ENCODE data around the gene ATP8A1. TPM values are rescaled to one million over a fixed set of nuclear protein-coding genes. Genes with fewer than 3 reads are reported as not detected.

ATP8A1 gene
- total RNA-seq, 1 experiment from 2014 or later = 0.80 TPM

DNA sequence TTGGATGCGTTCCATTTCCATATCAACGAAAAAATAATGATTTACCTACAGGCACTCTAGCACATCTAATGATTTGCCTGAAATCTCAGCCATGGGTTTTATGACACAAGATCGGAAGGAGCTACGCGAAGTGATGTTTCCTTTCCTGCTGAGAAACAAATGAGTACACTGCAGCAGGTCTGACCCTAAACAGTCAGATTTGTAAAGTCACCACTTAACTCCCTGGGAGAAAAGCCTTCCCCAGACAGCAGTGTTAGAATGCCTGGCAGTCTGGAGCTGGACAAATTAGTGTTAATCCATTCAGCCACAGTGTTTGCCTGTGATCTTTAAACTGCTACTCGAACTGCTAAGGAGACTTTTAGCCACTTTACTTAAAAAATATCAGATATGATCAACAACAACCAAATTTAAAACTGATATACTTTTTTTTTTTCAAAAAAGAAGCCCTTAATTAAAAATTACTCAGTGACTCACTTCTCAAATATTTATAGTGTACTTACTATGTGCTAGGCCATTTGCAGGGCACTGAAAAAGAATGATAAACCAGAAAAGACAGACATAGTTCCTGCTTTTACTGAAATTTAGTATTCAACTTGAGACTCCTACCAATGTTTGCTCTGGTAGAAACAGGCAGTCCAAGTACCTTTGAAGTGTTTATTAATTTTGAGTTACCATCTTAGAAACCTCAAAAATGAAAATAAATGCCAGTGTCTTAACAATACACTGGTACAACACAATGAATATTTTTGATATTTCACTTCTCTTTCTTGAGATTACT lies 155.1 kb downstream of the ATP8A1 start:
- Histone ChIP-seq H3K9me3 (ENCODE audit: control insufficient read depth, insufficient read depth, low read depth, low read length) (no peaks in the 10 kb centered on the region), H3K36me3 (ENCODE audit: control insufficient read depth, insufficient read depth, low read length) (no peaks in the 10 kb centered on the region), H3K4me1 (ENCODE audit: control insufficient read depth, insufficient read depth, low read length) (no peaks in the 10 kb centered on the region), H3K4me3 (ENCODE audit: low read depth in 2 of 2, low read length in 2 of 2) (no peak overlapping the region), H3K27me3 (ENCODE audit: control insufficient read depth, insufficient read depth, low read length) (no peaks in the 10 kb centered on the region), H3K27ac (ENCODE audit: low read length) (no peak overlapping the region)
- intact Hi-C loops (cut with micrococcal nuclease; ENCODE audit: unreplicated experiment) = no loop called here
- in situ Hi-C loops (cut with HindIII; ENCODE audit: low pct_unique_long_range_greater_than_20kb, low sequenced_read_pairs) = no loop called here
- POLR2A ChIA-PET = no interaction called here
- BruUV-seq (replicated peaks) = no TSS peak
- ATAC-seq (no peak), DNase-seq (ENCODE audit: low read depth, low spot score) (no peak)
- CTCF ChIA-PET = no interaction called here
- TF ChIP-seq TCF7L2 (IDR thresholded peaks at IDR 0.05; ENCODE audit: low read depth, low read length) (no peak), SIN3A (IDR thresholded peaks at IDR 0.05; ENCODE audit: borderline replicate concordance, insufficient read depth, low read depth, low read length) (no peak), POLR2AphosphoS5 (IDR thresholded peaks at IDR 0.05; ENCODE audit: low read depth, low read length) (no peak)
- TF ChIP-seq, protein P1, sequence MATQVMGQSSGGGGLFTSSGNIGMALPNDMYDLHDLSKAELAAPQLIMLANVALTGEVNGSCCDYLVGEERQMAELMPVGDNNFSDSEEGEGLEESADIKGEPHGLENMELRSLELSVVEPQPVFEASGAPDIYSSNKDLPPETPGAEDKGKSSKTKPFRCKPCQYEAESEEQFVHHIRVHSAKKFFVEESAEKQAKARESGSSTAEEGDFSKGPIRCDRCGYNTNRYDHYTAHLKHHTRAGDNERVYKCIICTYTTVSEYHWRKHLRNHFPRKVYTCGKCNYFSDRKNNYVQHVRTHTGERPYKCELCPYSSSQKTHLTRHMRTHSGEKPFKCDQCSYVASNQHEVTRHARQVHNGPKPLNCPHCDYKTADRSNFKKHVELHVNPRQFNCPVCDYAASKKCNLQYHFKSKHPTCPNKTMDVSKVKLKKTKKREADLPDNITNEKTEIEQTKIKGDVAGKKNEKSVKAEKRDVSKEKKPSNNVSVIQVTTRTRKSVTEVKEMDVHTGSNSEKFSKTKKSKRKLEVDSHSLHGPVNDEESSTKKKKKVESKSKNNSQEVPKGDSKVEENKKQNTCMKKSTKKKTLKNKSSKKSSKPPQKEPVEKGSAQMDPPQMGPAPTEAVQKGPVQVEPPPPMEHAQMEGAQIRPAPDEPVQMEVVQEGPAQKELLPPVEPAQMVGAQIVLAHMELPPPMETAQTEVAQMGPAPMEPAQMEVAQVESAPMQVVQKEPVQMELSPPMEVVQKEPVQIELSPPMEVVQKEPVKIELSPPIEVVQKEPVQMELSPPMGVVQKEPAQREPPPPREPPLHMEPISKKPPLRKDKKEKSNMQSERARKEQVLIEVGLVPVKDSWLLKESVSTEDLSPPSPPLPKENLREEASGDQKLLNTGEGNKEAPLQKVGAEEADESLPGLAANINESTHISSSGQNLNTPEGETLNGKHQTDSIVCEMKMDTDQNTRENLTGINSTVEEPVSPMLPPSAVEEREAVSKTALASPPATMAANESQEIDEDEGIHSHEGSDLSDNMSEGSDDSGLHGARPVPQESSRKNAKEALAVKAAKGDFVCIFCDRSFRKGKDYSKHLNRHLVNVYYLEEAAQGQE (IDR thresholded peaks at IDR 0.05; ENCODE audit: insufficient read depth in 1 of 2, low read depth in 2 of 2, low read length in 1 of 2) = no peak
- TF ChIP-seq, protein P2, sequence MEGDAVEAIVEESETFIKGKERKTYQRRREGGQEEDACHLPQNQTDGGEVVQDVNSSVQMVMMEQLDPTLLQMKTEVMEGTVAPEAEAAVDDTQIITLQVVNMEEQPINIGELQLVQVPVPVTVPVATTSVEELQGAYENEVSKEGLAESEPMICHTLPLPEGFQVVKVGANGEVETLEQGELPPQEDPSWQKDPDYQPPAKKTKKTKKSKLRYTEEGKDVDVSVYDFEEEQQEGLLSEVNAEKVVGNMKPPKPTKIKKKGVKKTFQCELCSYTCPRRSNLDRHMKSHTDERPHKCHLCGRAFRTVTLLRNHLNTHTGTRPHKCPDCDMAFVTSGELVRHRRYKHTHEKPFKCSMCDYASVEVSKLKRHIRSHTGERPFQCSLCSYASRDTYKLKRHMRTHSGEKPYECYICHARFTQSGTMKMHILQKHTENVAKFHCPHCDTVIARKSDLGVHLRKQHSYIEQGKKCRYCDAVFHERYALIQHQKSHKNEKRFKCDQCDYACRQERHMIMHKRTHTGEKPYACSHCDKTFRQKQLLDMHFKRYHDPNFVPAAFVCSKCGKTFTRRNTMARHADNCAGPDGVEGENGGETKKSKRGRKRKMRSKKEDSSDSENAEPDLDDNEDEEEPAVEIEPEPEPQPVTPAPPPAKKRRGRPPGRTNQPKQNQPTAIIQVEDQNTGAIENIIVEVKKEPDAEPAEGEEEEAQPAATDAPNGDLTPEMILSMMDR (IDR thresholded peaks at IDR 0.05) = no peak

DNA sequence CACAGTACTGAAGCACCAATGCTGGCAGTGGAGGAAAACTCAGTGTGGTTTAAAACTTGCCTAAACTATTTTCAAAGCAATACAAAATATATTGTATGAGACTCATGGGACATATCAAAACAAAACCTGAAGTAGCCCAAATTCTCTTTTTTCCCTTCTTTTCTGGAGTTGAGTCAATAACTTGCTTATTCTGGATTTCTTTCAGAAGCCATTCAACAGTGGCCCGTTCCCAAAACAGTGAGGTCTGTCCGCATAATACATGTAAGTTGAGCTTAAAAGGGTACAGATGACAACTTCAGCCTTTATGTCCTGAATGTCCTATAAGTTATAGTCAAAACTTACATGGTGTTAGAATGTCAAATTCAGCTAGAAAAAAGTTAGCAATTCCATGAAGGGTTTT lies 158.9 kb downstream of the ATP8A1 start:
- no peaks in the 10 kb centered on the region for H3K9me3 ChIP-seq (ENCODE audit: control insufficient read depth, insufficient read depth, low read depth, low read length)
- intact Hi-C loops (cut with micrococcal nuclease; ENCODE audit: unreplicated experiment) = no loop called here
- no peaks in the 10 kb centered on the region for H3K4me1 ChIP-seq (ENCODE audit: control insufficient read depth, insufficient read depth, low read length)
- H3K27ac ChIP-seq (ENCODE audit: low read length) = no peak overlapping the region
- ATAC-seq (no peak), DNase-seq (ENCODE audit: low read depth, low spot score) (no peak)
- in situ Hi-C loops (cut with HindIII; ENCODE audit: low pct_unique_long_range_greater_than_20kb, low sequenced_read_pairs) = no loop called here
- H3K27me3 ChIP-seq (ENCODE audit: control insufficient read depth, insufficient read depth, low read length) = no peaks in the 10 kb centered on the region
- ChIA-PET POLR2A (no interaction called here), CTCF (no interaction called here)
- TF ChIP-seq TCF7L2 (IDR thresholded peaks at IDR 0.05; ENCODE audit: low read depth, low read length) (no peak), POLR2AphosphoS5 (IDR thresholded peaks at IDR 0.05; ENCODE audit: low read depth, low read length) (no peak), SIN3A (IDR thresholded peaks at IDR 0.05; ENCODE audit: borderline replicate concordance, insufficient read depth, low read depth, low read length) (no peak)
- TF ChIP-seq, protein P1 (IDR thresholded peaks at IDR 0.05; ENCODE audit: insufficient read depth in 1 of 2, low read depth in 2 of 2, low read length in 1 of 2) = no peak
- TF ChIP-seq, protein P2 (IDR thresholded peaks at IDR 0.05) = no peak
- no peaks in the 10 kb centered on the region for H3K36me3 ChIP-seq (ENCODE audit: control insufficient read depth, insufficient read depth, low read length)
- no TSS peak for BruUV-seq (replicated peaks)
- H3K4me3 ChIP-seq (ENCODE audit: low read depth in 2 of 2, low read length in 2 of 2) = no peak overlapping the region
